ENCODE measurements around the gene NFE2L3.

DNA sequence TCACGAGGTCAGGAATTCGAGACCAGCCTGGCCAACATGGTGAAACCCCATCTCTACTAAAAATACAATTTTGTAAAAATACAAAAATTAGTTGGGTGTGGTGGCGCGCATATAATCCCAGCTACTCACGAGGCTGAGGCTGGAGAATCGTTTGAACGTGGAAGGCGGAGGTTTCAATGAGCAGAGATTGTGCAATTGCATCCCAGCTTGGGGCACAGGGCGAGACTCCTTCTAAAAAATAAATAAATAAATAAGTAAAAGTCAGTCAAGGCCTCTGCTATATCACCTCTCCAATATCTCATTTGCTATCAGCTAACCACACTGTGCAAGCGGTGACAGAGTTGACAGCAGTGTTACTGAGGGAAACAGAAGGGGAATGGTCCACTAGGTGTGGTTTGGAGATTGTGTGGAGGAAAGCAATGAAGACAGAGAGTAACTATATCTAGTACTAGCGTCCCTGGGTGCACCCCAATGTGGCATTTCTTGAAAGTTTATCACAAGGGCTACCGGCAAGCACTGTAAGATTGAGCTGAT, 20.9 kb upstream of the NFE2L3 start:
- TF ChIP-seq, protein P1, sequence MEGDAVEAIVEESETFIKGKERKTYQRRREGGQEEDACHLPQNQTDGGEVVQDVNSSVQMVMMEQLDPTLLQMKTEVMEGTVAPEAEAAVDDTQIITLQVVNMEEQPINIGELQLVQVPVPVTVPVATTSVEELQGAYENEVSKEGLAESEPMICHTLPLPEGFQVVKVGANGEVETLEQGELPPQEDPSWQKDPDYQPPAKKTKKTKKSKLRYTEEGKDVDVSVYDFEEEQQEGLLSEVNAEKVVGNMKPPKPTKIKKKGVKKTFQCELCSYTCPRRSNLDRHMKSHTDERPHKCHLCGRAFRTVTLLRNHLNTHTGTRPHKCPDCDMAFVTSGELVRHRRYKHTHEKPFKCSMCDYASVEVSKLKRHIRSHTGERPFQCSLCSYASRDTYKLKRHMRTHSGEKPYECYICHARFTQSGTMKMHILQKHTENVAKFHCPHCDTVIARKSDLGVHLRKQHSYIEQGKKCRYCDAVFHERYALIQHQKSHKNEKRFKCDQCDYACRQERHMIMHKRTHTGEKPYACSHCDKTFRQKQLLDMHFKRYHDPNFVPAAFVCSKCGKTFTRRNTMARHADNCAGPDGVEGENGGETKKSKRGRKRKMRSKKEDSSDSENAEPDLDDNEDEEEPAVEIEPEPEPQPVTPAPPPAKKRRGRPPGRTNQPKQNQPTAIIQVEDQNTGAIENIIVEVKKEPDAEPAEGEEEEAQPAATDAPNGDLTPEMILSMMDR (IDR thresholded peaks at IDR 0.05; ENCODE audit: low read length), result no peak
- TF ChIP-seq EZH2 (IDR thresholded peaks at IDR 0.05; ENCODE audit: borderline replicate concordance, low read length), result no peak
